Activated naive CD8-positive, alpha-beta T cell treated with anti-CD3 and anti-CD28 coated beads, Interleukin-2, amount 50 U/mL, for 24 hours (primary cell): Measurements from ENCODE around the gene CALY.

Experiments
- ATAC-seq: fragments of 150-1000 bp; cut with Tn5 transposase; one replicate; pipeline ENCODE4 v1.10.0; 2021
- DNase-seq: peaks from one replicate; pipeline ENCODE4 v3.0.0; 2021
- H3K27ac Mint-ChIP-seq: one replicate; pipeline ENCODE4 v1.8.0; 2021; ENCODE audit warnings: mild to moderate bottlenecking, mixed read lengths
- H3K27me3 Mint-ChIP-seq: one replicate; pipeline ENCODE4 v1.8.0; 2021; ENCODE audit warnings: mixed read lengths
- H3K36me3 Mint-ChIP-seq: one replicate; pipeline ENCODE4 v1.8.0; 2021; ENCODE audit warnings: low read depth, mixed read lengths
- H3K4me1 Mint-ChIP-seq: one replicate; pipeline ENCODE4 v1.8.0; 2021; ENCODE audit warnings: mixed read lengths
- H3K4me3 Mint-ChIP-seq: one replicate; pipeline ENCODE4 v1.8.0; 2021; ENCODE audit warnings: mild to moderate bottlenecking, moderate library complexity, mixed read lengths
- H3K9me3 Mint-ChIP-seq: one replicate; pipeline ENCODE4 v1.8.0; 2021; ENCODE audit warnings: mixed read lengths

Gene CALY

GRCh38 chr10:133292919-133293809 is 43.5 kb downstream of the CALY start:
- no peaks in the 10 kb centered on the region for H3K9me3 Mint-ChIP-seq
- H3K27me3 Mint-ChIP-seq, result no peaks in the 10 kb centered on the region
- H3K4me1 Mint-ChIP-seq, result peaks cover 15% of the 10 kb centered on the region
- no peak overlapping the region for H3K27ac Mint-ChIP-seq
- peaks cover 42% of the 10 kb centered on the region for H3K36me3 Mint-ChIP-seq
- ATAC-seq, result peak; percentile 94
- peak; percentile 40 for DNase-seq
- no peak overlapping the region for H3K4me3 Mint-ChIP-seq

DNA sequence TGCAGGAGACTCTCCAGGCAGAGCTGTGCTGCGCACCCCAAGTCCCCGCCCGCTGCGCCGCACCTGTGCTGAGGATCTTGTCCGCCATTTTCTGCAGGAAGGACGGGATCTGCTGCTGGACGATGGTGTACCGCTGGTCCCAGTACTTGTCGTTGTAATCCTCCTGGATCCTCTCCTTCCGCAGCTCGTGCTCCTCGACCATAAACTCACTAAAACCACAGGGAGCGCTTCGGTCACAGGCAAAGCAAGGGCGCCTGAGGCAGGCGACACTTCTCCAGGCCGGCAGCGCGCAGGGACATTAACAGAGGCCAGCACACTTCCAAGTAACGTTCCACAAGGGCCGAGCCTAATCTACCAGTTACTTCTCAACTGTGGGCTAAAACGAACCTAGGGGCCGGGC is 46.9 kb downstream of the CALY start:
- Mint-ChIP-seq H3K36me3 (peaks cover 44% of the 10 kb centered on the region), H3K9me3 (no peaks in the 10 kb centered on the region)
- no peak for ATAC-seq

DNA sequence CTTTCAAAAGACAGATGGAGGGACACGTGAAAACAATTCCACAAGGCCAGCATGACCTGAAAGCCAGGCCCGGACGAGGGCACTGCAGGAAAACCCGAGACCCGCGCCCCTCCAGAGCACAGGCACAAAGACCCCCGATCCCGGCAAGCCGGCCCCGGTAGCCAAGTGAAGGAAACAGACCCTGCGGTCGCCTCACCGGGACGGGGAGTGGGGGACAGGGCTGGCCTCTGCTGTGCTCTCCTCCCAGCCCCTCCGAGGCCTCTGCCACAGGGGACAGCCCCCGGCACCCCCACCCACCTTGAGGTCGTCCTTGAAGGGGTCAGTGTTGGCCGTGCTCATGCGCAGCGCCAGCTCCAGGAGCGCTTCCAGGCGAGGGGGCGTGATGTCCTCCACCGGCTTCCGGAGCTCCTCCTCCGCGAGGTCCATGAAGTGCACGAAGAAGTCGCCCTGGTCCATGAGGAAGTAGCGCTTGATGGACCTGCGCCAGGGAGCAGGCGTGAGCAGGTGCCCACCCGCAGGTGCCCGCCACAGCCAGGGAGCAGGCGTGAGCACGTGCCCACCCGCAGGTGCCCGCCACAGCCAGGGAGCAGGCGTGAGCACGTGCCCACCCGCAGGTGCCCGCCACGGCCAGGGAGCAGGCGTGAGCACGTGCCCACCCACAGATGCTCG is 48.7 kb downstream of the CALY start:
- DNase-seq (no peak), ATAC-seq (no peak)
- no peaks in the 10 kb centered on the region for H3K27me3 Mint-ChIP-seq
- H3K9me3 Mint-ChIP-seq, result no peaks in the 10 kb centered on the region
- peaks cover 37% of the 10 kb centered on the region for H3K36me3 Mint-ChIP-seq
- H3K27ac Mint-ChIP-seq, result no peak overlapping the region
- H3K4me3 Mint-ChIP-seq, result no peak overlapping the region
- H3K4me1 Mint-ChIP-seq, result peaks cover under 1% of the 10 kb centered on the region

More for the DNA sequence above, 46.9 kb downstream of the CALY start:
- Mint-ChIP-seq H3K4me1 (peaks cover 15% of the 10 kb centered on the region), H3K27ac (no peak overlapping the region), H3K27me3 (no peaks in the 10 kb centered on the region), H3K4me3 (no peak overlapping the region)
- DNase-seq, result no peak

DNA sequence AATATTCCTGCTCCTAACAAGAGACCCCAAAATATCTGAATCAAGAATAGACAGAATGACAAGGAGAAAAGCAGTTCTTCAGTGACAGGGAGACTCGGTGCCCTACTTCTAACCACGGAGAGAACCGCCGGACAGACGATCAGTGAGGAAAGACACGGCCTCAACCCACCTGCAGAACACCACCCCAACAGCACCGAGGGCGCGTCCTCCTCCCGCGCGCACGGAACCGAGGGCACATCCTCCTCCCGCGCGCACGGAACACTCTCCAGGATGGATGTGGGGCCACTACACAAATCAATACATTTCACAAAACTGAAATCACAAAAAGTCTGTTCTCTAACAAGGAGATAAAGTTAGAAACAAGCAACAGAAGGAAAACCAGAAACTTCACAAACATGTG is 50.3 kb downstream of the CALY start:
- Mint-ChIP-seq H3K4me3 (no peak overlapping the region), H3K9me3 (no peaks in the 10 kb centered on the region), H3K36me3 (peaks cover 42% of the 10 kb centered on the region), H3K27ac (no peak overlapping the region), H3K27me3 (no peaks in the 10 kb centered on the region), H3K4me1 (no peaks in the 10 kb centered on the region)
- ATAC-seq (no peak), DNase-seq (no peak)

DNA sequence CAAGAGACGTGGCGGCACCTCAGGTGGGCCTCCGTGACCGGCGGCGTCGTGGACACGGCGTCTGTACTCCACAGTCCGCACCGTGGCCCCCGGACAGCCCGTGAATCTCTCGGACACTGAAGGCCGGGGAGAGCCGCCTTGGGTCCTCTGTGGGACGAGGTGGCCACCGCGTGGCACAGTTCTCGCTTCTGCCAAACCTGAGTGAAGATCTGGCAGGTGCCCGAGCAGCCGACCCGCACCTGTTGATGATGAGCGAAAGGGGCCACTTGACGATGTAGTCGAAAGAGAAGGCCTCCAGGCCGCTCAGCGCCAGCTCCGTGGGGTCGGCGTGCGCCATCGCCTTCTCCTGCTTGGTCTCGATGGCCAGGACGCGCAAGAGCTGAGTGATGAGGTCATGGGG is 51.5 kb downstream of the CALY start:
- Mint-ChIP-seq H3K27ac (no peak overlapping the region), H3K27me3 (no peaks in the 10 kb centered on the region), H3K4me1 (no peaks in the 10 kb centered on the region), H3K9me3 (no peaks in the 10 kb centered on the region), H3K36me3 (peaks cover 36% of the 10 kb centered on the region), H3K4me3 (no peak overlapping the region)
- ATAC-seq (no peak), DNase-seq (no peak)

DNA sequence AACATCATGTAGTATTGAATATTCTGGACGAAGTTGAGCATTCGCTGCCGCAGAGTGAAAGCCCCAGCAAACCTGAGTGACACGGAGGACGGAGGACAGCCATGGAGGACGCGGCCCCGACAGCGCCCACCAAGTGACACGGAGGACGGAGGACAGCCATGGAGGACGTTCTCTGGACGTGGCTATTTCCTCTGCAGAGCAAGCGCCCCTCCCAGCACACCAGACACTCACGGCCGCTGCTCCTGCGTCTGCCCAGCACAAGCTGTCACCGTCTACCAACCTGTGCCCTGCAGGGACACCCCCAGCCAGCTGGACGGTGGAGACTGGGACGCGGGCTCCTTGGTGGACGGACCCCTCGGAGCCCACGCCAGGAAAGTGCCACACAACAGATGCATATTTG is 52.8 kb downstream of the CALY start:
- ATAC-seq, result no peak
- peaks cover 34% of the 10 kb centered on the region for H3K36me3 Mint-ChIP-seq

DNA sequence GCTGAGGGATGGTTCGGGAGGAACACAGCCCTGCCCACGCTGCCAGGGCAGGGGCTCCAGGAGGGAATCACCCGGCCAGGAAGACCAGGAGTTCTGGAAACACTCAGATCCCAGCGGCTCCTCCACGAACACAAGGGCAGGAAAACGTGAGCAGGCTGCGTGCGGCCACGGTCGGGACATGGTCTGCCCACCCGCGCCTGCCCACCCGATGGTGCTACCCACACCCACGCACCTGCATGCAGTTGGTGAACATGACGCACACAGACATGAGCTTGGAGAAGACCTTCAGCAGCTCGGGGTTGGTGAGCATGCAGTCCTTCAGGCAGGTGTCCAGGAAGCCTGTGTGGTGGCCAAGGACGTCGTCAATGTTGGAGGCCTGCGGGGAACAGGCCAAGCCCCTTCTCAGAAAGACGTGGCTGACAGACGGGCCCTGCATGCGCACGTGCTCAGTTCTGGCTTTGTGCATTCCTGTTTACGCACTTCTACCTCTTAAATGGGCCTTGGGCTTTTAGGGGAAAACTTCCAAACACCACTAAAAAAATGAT is 53.8 kb downstream of the CALY start:
- H3K27ac Mint-ChIP-seq, result no peak overlapping the region
- H3K36me3 Mint-ChIP-seq, result peaks cover 29% of the 10 kb centered on the region
- peaks cover 17% of the 10 kb centered on the region for H3K4me1 Mint-ChIP-seq
- DNase-seq (no peak), ATAC-seq (no peak)
- H3K9me3 Mint-ChIP-seq, result no peaks in the 10 kb centered on the region
- no peaks in the 10 kb centered on the region for H3K27me3 Mint-ChIP-seq
- H3K4me3 Mint-ChIP-seq, result no peak overlapping the region

More for the DNA sequence above, 52.8 kb downstream of the CALY start:
- Mint-ChIP-seq H3K4me1 (peaks cover 7% of the 10 kb centered on the region), H3K9me3 (no peaks in the 10 kb centered on the region), H3K4me3 (no peak overlapping the region), H3K27ac (no peak overlapping the region), H3K27me3 (no peaks in the 10 kb centered on the region)
- no peak for DNase-seq

DNA sequence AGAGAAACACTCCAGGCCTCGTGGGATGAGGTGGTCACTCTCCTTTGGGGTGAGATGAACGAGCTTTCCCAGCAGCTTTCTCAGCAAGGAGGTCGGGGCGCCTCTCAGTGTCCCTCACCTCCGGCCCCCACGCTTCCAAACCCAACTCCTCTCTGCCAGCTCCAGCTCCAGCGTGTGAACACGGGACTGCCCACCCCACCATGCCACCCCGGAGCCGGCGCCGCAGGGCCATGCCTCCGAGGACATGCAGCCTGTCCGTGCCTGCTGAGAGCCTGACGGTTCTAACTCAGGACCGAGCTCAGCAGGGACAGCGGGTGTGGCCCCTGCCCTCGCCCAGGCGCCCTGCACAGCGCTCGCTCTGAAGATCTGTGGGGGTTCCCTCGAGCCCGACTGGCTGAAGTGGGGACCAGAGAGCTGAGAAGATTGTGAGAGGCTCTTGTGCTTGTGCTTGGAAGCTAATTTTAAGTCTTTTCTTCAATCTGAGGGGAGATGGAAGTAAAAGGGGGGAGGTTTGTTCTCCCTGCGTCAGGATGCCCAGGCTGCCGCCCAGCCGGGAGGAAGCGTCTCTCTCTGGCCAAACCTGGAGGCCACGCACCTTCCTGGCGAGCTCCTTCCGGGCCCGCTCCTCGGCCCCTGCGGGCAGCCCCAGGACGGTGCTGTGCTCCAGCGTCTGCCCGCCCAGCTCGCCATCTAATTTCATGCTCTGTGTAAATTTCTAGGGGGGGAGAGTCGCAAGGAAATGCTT is 54.9 kb downstream of the CALY start:
- DNase-seq (no peak), ATAC-seq (no peak)
- Mint-ChIP-seq H3K4me3 (no peak overlapping the region), H3K27ac (no peak overlapping the region), H3K27me3 (no peaks in the 10 kb centered on the region), H3K4me1 (peaks cover 22% of the 10 kb centered on the region), H3K36me3 (peaks cover 25% of the 10 kb centered on the region), H3K9me3 (no peaks in the 10 kb centered on the region)

DNA sequence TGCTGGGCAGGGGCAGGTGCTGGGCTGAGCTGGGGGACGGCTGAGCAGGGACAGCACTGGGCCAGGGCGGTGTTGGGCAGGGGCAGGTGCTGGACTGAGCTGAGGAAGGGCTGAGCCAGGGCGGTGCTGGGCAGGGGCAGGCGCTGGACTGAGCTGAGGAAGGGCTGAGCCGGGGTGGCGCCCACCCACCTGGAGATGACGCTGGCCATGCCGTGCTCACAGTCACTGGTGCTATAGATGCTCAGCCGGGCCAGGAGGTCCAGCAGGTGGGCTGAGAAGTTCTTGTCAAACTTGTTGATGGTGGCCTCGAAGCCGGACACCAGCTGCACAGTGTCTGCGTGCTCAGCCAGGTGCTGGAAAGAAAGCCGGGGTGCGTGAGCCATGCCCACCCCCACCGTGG is 55.6 kb downstream of the CALY start:
- Mint-ChIP-seq H3K36me3 (peaks cover 22% of the 10 kb centered on the region), H3K27me3 (no peaks in the 10 kb centered on the region), H3K27ac (no peak overlapping the region), H3K4me3 (no peak overlapping the region), H3K4me1 (peaks cover 22% of the 10 kb centered on the region), H3K9me3 (no peaks in the 10 kb centered on the region)
- DNase-seq, result no peak
- ATAC-seq, result no peak

GRCh38 chr10:133280391-133281059 is 56.2 kb downstream of the CALY start:
- H3K27me3 Mint-ChIP-seq, result no peaks in the 10 kb centered on the region
- peaks cover 17% of the 10 kb centered on the region for H3K36me3 Mint-ChIP-seq
- H3K9me3 Mint-ChIP-seq, result no peaks in the 10 kb centered on the region
- no peak for DNase-seq
- peaks cover 27% of the 10 kb centered on the region for H3K4me1 Mint-ChIP-seq
- ATAC-seq, result no peak
- H3K27ac Mint-ChIP-seq, result no peak overlapping the region
- no peak overlapping the region for H3K4me3 Mint-ChIP-seq

DNA sequence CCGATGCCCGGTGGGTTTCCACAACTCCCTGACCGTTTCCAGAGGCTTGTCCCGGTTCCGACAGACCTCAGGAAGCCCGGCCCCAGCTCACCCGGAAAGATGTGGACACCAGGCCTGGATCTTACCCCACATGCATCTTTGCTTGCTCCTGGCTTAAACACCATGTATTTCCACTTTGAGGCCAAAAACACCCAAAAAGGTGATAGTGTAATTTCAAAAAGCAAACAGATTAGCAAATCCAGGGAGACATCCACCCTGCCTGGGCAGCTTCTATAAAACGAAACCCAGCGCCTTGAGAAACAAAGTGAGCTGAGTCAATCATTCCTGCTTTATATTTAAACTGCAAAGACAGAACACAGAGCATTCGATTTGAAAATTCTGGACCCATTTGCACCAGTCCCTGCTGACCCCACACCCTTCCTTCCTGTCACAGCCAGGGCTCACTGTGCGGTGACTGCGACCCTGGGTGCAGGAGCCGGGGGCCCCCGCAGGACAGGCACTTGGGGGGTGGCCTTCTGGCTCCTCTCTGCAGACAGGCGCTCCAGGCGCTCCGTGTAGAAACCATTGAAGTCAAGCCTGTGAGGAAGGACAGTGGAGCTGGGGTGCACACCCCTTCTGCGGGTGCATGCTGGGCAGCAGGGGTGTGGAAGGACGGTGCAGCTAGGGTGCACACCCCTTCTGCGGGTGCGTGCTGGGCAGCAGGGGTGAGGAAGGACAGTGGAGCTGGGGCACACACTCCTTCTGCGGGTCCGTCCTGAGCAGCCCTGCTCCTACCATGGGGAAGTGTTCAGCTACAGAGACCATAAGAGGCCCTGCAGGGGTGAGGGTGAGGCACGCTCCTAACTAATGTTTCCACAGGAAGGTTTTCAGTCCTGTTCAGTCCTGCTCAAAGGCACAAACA is 57.1 kb downstream of the CALY start:
- H3K27me3 Mint-ChIP-seq, result no peaks in the 10 kb centered on the region
- H3K27ac Mint-ChIP-seq, result no peak overlapping the region
- no peak for ATAC-seq
- peaks cover 32% of the 10 kb centered on the region for H3K4me1 Mint-ChIP-seq
- peaks cover 12% of the 10 kb centered on the region for H3K36me3 Mint-ChIP-seq
- no peak overlapping the region for H3K4me3 Mint-ChIP-seq
- DNase-seq, result no peak
- no peaks in the 10 kb centered on the region for H3K9me3 Mint-ChIP-seq

DNA sequence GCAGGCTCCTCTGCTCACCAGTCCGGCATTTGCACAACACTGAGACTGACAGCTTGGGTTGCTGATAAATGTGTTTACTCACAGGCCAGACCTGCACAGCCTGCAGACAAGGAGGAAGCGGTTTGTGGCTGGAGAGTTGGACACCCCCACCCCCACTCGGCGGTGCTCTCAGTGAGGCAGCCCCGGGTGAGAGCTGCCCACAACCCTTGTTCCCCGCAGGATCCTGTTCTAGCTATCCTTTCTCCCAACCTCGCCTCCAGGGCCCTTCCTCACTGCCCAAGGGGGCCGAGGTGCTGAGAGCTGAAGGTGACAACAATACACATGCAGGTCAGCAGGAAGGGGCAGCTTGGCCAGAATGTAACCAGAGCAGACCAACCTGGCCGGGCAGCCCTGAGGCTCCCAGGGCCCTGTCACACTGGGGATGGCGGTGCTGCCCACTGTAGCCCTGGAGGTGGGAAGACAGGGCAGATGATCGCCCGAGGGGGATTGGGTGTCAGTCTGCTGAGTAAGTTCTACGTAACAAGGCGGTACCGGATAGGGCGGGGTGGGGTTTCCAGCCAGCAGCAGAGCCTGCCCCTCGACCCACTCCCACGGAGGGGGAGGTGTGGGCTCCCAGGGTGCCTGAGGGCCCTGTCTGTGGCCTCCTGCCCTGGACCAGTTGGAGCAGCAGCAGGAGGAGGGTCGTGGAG is 58.0 kb downstream of the CALY start:
- Mint-ChIP-seq H3K4me1 (peaks cover 33% of the 10 kb centered on the region), H3K36me3 (peaks cover 11% of the 10 kb centered on the region), H3K4me3 (peak overlapping the region; percentile 63), H3K9me3 (no peaks in the 10 kb centered on the region), H3K27ac (peak overlapping the region; percentile 71), H3K27me3 (no peaks in the 10 kb centered on the region)
- DNase-seq, result peak; percentile 61
- ATAC-seq, result peak; percentile 10
